Measurements from ENCODE around the gene PLA2G10. TPM values are rescaled to one million over a fixed set of nuclear protein-coding genes. Genes with fewer than 3 reads are reported as not detected.

PLA2G10 gene
- total RNA-seq, 2 donors from 2014 or later: 1.5 TPM; not detected in 1

GRCh38 chr16:14676633-14677032 is 17.5 kb downstream of the PLA2G10 start:
- 89% methylated on average over 3 of the region's 3 CpGs for WGBS
- Histone ChIP-seq H3K27me3 (replicated peaks; ENCODE audit: insufficient read depth) (no peaks in the 10 kb centered on the region), H3K4me3 (no peak overlapping the region), H3K36me3 (no peaks in the 10 kb centered on the region), H3K4me1 (replicated peaks) (no peaks in the 10 kb centered on the region), H3K27ac (no peak overlapping the region), H3K9me3 (no peaks in the 10 kb centered on the region)
- DNase-seq (ENCODE audit: low spot score): no peak
- intact Hi-C loops (cut with DNase I): no loop called here
- TF ChIP-seq POLR2A (IDR thresholded peaks at IDR 0.05) (no peak), CTCF (IDR thresholded peaks at IDR 0.05) (no peak), POLR2AphosphoS5 (IDR thresholded peaks at IDR 0.05) (no peak)

GRCh38 chr16:14672403-14672971 is 21.6 kb downstream of the PLA2G10 start:
- no peak for DNase-seq (ENCODE audit: low spot score)
- H3K27ac ChIP-seq: peak overlapping the region in 1 of 2 donors; percentile 19
- WGBS: 45% methylated on average over 7 of the region's 7 CpGs

GRCh38 chr16:14669776-14670175 is 24.3 kb downstream of the PLA2G10 start:
- intact Hi-C loops (cut with DNase I): no loop called here
- Histone ChIP-seq H3K4me1 (replicated peaks) (no peaks in the 10 kb centered on the region), H3K36me3 (peaks cover 0 to 4% of the 10 kb centered on the region in 2 donors), H3K27me3 (replicated peaks; ENCODE audit: insufficient read depth) (no peaks in the 10 kb centered on the region), H3K27ac (no peak overlapping the region), H3K9me3 (no peaks in the 10 kb centered on the region), H3K4me3 (no peak overlapping the region)
- WGBS: 96% methylated on average over 4 of the region's 4 CpGs
- no peak for TF ChIP-seq POLR2A (IDR thresholded peaks at IDR 0.05)
- TF ChIP-seq POLR2AphosphoS5 (IDR thresholded peaks at IDR 0.05): no peak
- TF ChIP-seq CTCF (IDR thresholded peaks at IDR 0.05): no peak
- DNase-seq (ENCODE audit: low spot score): no peak

More at GRCh38 chr16:14672403-14672971, 21.6 kb downstream of the PLA2G10 start:
- peaks cover 0 to 1% of the 10 kb centered on the region in 2 donors for H3K36me3 ChIP-seq
- H3K4me1 ChIP-seq (replicated peaks): no peaks in the 10 kb centered on the region
- no peak overlapping the region for H3K4me3 ChIP-seq
- intact Hi-C loops (cut with DNase I): no loop called here
- TF ChIP-seq POLR2A (IDR thresholded peaks at IDR 0.05): no peak
- no peaks in the 10 kb centered on the region for H3K9me3 ChIP-seq
- no peaks in the 10 kb centered on the region for H3K27me3 ChIP-seq (replicated peaks; ENCODE audit: insufficient read depth)

- intact Hi-C loops (cut with DNase I): no loop called here
- no peak for TF ChIP-seq POLR2AphosphoS5 (IDR thresholded peaks at IDR 0.05)
- TF ChIP-seq CTCF (IDR thresholded peaks at IDR 0.05): no peak
- TF ChIP-seq POLR2A (IDR thresholded peaks at IDR 0.05): no peak
- H3K4me3 ChIP-seq: no peak overlapping the region
- H3K4me1 ChIP-seq (replicated peaks): no peaks in the 10 kb centered on the region
- peaks cover 0 to 4% of the 10 kb centered on the region in 2 donors for H3K36me3 ChIP-seq
- no peaks in the 10 kb centered on the region for H3K27me3 ChIP-seq (replicated peaks; ENCODE audit: insufficient read depth)
- H3K27ac ChIP-seq: no peak overlapping the region
- H3K9me3 ChIP-seq: no peaks in the 10 kb centered on the region
- WGBS: 73% methylated on average over 7 of the region's 7 CpGs
- DNase-seq (ENCODE audit: low spot score): no peak
Measured at GRCh38 chr16:14668556-14669223, 25.4 kb downstream of the PLA2G10 start.

- no peak overlapping the region for H3K4me3 ChIP-seq
- no peak for TF ChIP-seq POLR2AphosphoS5 (IDR thresholded peaks at IDR 0.05)
- no peak for TF ChIP-seq POLR2A (IDR thresholded peaks at IDR 0.05)
- no peak for TF ChIP-seq CTCF (IDR thresholded peaks at IDR 0.05)
- H3K36me3 ChIP-seq: peaks cover 0 to 10% of the 10 kb centered on the region in 2 donors
- 84% methylated on average over 16 of the region's 16 CpGs for WGBS
- no peaks in the 10 kb centered on the region for H3K9me3 ChIP-seq
- DNase-seq (ENCODE audit: low spot score): no peak
- no peaks in the 10 kb centered on the region for H3K4me1 ChIP-seq (replicated peaks)
- intact Hi-C loops (cut with DNase I): no loop called here
- H3K27me3 ChIP-seq (replicated peaks; ENCODE audit: insufficient read depth): no peaks in the 10 kb centered on the region
- H3K27ac ChIP-seq: no peak overlapping the region
Measured at GRCh38 chr16:14667347-14668266, 26.5 kb downstream of the PLA2G10 start.
